ENCODE measurements around the gene CLRN1.

DNA sequence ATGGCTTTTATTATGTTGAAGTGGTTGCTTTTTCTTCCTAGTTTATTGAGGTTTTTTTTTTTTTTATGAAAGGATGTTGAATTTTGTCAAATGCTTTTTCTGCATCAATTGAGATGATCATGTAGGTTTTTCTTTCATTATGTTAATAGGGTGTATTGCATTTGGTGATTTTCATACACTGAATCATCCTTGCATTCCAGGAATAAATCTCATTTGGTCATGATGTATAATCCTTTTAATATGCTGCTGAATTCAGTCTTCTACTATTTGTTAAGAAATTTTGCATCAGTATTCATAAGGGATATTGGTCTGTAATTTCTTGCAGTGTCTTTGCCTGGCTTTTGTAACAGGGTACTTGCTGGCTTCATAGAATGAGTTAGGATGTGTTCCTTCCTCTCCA is 11.5 kb upstream of the CLRN1 start:
- TF ChIP-seq, protein P1, sequence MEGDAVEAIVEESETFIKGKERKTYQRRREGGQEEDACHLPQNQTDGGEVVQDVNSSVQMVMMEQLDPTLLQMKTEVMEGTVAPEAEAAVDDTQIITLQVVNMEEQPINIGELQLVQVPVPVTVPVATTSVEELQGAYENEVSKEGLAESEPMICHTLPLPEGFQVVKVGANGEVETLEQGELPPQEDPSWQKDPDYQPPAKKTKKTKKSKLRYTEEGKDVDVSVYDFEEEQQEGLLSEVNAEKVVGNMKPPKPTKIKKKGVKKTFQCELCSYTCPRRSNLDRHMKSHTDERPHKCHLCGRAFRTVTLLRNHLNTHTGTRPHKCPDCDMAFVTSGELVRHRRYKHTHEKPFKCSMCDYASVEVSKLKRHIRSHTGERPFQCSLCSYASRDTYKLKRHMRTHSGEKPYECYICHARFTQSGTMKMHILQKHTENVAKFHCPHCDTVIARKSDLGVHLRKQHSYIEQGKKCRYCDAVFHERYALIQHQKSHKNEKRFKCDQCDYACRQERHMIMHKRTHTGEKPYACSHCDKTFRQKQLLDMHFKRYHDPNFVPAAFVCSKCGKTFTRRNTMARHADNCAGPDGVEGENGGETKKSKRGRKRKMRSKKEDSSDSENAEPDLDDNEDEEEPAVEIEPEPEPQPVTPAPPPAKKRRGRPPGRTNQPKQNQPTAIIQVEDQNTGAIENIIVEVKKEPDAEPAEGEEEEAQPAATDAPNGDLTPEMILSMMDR (conservative IDR thresholded peaks at IDR 0.05) = no peak
- TF ChIP-seq EZH2 (IDR thresholded peaks at IDR 0.05; ENCODE audit: low read depth) = no peak

Measured in PC-9 (cell line).